ENCODE measurements around the gene AGPAT4. TPM values are rescaled to one million over a fixed set of nuclear protein-coding genes. Genes with fewer than 3 reads are reported as not detected.

Gene AGPAT4
- total RNA-seq, 1 experiment from 2014 or later = 22.0 TPM

DNA sequence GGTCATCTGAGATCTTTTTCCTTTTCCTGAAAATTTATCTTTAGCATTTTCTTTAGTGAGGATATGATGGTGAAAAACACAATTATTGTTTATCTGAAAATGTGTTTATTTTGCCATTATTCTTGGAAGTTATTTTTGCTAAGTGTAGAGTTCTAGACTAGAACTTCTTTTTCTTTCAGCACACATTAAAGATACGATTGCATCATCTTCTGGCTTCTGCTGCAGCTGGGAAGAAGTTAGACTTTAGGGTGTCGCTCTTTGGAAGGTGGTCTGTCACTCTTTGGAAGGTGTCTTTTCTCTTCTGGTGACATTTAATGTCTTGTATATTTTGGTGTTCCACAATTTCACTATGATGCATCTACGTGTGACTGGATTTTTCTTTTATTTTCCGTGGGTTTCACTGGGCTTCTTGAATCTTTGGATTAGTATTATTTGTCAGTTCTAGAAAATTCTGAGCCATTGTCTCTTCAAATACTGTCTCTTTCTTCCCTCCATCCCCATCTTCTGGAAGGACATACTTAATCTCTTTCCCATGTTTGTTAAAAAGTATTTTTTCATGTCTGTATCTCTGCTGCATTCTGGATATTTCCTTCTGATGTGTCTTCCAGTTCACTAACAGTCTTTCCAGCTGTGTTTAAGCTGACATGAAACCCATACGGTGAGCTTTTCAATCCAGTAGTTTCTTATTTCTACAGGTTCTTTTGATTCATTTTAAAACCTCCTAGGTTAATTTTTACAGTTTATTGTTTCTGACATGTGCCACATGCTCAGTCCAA lies 81.0 kb downstream of the AGPAT4 start:
- Histone ChIP-seq H3K4me2 (ENCODE audit: insufficient read depth, insufficient read length, low read length) (no peak overlapping the region), H2BK15ac (ENCODE audit: low read depth, low read length) (no peak overlapping the region), H4K91ac (ENCODE audit: insufficient read length, low read depth, low read length) (no peak overlapping the region), H3K79me1 (ENCODE audit: insufficient read depth, low read depth, low read length, poor library complexity, severe bottlenecking) (no peaks in the 10 kb centered on the region), H4K8ac (replicated peaks; ENCODE audit: insufficient read length, low read depth, low read length) (no peak overlapping the region), H3K18ac (ENCODE audit: insufficient read length, low read depth, low read length) (no peak overlapping the region), H4K5ac (ENCODE audit: insufficient read length, low read depth, low read length) (no peak overlapping the region), H3K27me3 (ENCODE audit: insufficient read depth, low read length) (no peaks in the 10 kb centered on the region), H3K9me3 (ENCODE audit: control insufficient read depth, low read depth, low read length) (peaks cover 5% of the 10 kb centered on the region), H2BK12ac (ENCODE audit: insufficient read length, low read depth, low read length) (no peak overlapping the region), H2AFZ (ENCODE audit: low read length) (no peak overlapping the region), H3K4ac (ENCODE audit: low read depth, low read length) (no peak overlapping the region), H2BK20ac (ENCODE audit: low read depth, low read length, poor library complexity, severe bottlenecking) (no peak overlapping the region), H3K4me1 (ENCODE audit: insufficient read depth, low read length) (no peaks in the 10 kb centered on the region), H2BK120ac (ENCODE audit: low read depth, low read length, poor library complexity, severe bottlenecking) (no peak overlapping the region), H2AK5ac (ENCODE audit: insufficient read length, low read length) (no peak overlapping the region), H3K79me2 (ENCODE audit: insufficient read depth, low read length) (peaks cover 2% of the 10 kb centered on the region; the same call in 1 of the 2 replicates), H3T11ph (ENCODE audit: low read length) (no peak overlapping the region), H3K9ac (ENCODE audit: extremely low read depth, insufficient read length, low read length) (no peak overlapping the region), H2BK5ac (ENCODE audit: insufficient read length, low read length) (no peak overlapping the region), H3K27ac (ENCODE audit: insufficient read length, low read depth, low read length) (no peak overlapping the region), H3K23ac (ENCODE audit: insufficient read length, low read depth, low read length) (no peak overlapping the region), H3K56ac (ENCODE audit: insufficient read length, low read depth, low read length) (no peak overlapping the region), H3K14ac (ENCODE audit: insufficient read depth, low read length) (no peak overlapping the region), H3K23me2 (ENCODE audit: insufficient read length, low read depth, low read length, poor library complexity, severe bottlenecking) (no peaks in the 10 kb centered on the region), H4K20me1 (ENCODE audit: control insufficient read depth, insufficient read depth, insufficient read length) (no peaks in the 10 kb centered on the region)
- H3K4me1 Mint-ChIP-seq = peaks cover 2 to 4% of the 10 kb centered on the region in 2 experiments; a peak in 1 of 4 replicates
- TF ChIP-seq, protein P1, sequence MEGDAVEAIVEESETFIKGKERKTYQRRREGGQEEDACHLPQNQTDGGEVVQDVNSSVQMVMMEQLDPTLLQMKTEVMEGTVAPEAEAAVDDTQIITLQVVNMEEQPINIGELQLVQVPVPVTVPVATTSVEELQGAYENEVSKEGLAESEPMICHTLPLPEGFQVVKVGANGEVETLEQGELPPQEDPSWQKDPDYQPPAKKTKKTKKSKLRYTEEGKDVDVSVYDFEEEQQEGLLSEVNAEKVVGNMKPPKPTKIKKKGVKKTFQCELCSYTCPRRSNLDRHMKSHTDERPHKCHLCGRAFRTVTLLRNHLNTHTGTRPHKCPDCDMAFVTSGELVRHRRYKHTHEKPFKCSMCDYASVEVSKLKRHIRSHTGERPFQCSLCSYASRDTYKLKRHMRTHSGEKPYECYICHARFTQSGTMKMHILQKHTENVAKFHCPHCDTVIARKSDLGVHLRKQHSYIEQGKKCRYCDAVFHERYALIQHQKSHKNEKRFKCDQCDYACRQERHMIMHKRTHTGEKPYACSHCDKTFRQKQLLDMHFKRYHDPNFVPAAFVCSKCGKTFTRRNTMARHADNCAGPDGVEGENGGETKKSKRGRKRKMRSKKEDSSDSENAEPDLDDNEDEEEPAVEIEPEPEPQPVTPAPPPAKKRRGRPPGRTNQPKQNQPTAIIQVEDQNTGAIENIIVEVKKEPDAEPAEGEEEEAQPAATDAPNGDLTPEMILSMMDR (conservative IDR thresholded peaks at IDR 0.05) = no peak
- no peak overlapping the region for H3K27ac Mint-ChIP-seq
- H3K9me3 Mint-ChIP-seq = peaks cover 18 to 23% of the 10 kb centered on the region in 2 experiments
- H3K27me3 Mint-ChIP-seq (ENCODE audit: low read depth) = no peaks in the 10 kb centered on the region
- no CpG with 5 or more reads among the region's 5 CpGs for WGBS (ENCODE audit: extremely low coverage, insufficient read length, low lambda C conversion rate)
- H3K4me3 Mint-ChIP-seq = no peak overlapping the region
- DNase-seq = no peak
- H3K36me3 Mint-ChIP-seq (ENCODE audit: insufficient read depth in 1 of 3, low read depth in 3 of 3) = peaks cover 21 to 45% (median 44%) of the 10 kb centered on the region in 3 experiments
